Measurements from ENCODE around the gene PDCL2. TPM values are rescaled to one million over a fixed set of nuclear protein-coding genes. Genes with fewer than 3 reads are reported as not detected.

Gene PDCL2
- total and polyA plus RNA-seq, 2 experiments from 2014 or later = 0.35 to 1.9 TPM

DNA sequence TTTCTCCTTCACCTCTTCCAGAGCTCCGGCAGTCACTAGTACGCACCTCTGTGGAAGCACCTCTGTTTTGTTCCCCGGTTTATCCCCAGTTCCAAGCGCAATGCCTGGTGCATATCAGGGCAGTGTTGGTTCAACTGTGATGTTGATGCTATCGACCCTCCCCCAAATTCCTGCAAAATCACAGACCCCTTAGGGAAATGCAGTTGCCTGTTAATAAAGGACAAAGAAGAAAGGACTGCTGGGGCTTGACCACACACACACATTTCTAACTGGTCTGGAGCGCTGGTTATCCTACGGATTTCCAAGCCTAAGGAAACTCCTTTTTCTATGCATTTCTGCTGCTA lies 44.6 kb upstream of the PDCL2 start (continued):
- TF ChIP-seq POLR2AphosphoS5 (IDR thresholded peaks at IDR 0.05; ENCODE audit: low read depth) = peak; percentile 18; the same call in 1 of the 2 replicates
- TF ChIP-seq, protein P1, sequence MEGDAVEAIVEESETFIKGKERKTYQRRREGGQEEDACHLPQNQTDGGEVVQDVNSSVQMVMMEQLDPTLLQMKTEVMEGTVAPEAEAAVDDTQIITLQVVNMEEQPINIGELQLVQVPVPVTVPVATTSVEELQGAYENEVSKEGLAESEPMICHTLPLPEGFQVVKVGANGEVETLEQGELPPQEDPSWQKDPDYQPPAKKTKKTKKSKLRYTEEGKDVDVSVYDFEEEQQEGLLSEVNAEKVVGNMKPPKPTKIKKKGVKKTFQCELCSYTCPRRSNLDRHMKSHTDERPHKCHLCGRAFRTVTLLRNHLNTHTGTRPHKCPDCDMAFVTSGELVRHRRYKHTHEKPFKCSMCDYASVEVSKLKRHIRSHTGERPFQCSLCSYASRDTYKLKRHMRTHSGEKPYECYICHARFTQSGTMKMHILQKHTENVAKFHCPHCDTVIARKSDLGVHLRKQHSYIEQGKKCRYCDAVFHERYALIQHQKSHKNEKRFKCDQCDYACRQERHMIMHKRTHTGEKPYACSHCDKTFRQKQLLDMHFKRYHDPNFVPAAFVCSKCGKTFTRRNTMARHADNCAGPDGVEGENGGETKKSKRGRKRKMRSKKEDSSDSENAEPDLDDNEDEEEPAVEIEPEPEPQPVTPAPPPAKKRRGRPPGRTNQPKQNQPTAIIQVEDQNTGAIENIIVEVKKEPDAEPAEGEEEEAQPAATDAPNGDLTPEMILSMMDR (conservative IDR thresholded peaks at IDR 0.05; ENCODE audit: low read depth in 2 of 2) = no peak
- TF ChIP-seq CREB1 (CRISPR knock-in tag; IDR thresholded peaks at IDR 0.05; ENCODE audit: low read depth) = no peak
- no peak for TF ChIP-seq EZH2 (IDR thresholded peaks at IDR 0.05; ENCODE audit: low read depth, unreplicated experiment)

DNA sequence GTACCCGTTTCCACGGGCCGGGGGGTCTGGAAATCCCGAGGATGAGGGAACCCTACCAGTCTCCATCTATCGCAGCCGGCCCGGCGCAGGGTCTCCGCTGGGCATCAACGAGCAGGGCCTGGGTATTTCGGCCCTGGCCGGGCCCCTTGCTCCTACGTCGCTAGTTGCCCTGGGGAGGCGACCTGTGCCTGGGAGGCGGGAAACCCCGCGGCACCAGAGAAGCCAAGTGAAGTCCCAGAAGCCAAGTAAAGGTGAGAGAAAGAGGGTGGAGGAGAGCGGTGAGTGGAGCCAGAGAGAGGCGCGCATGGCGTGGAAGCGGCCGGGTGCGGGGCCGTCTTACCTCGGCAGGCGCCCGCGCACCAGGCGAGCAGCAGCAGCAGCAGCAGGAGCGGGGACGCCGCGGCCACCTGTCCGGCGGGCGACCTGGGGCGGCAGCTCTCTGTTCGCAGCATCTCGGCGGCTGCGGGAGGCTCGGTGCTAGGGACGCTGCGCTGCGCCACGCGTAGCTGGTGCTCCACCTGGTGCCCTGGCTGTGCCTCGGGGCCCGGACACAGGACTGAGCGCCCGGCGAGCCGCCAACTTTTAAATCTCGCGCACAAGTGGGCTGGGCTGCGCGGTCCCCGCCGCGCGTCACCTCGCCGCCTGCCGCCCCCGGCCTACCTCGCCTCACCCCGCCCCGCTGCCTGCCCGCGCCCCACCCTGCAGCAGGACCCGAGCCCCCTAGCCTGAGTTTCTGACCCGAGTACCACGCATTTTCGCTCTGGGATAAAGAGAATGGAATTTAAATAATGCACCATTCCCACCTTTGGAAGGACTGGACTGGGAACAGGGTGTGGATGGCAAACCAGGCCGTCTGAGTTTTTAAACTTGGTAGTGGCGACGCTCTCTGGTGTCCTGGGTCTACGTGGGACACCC lies 44.0 kb upstream of the PDCL2 start, which contains the start of gene NMU:
Gene NMU (minus strand): TSS at position 558 of the 915 bp plus-strand sequence. CDS start 106 bp downstream, at position 452.
- peak; percentile 78 for DNase-seq (ENCODE audit: low spot score)
- Mint-ChIP-seq H3K36me3 (ENCODE audit: low read depth) (peaks cover 11% of the 10 kb centered on the region), H3K27me3 (ENCODE audit: insufficient read depth, low read depth, poor library complexity) (peaks cover 12% of the 10 kb centered on the region), H3K9me3 (peaks cover 8% of the 10 kb centered on the region; the same call in 2 of the 3 replicates), H3K4me3 (peak within 1 kb of the TSS; percentile 83), H3K4me1 (peaks cover 50% of the 10 kb centered on the region), H3K27ac (peak within 1 kb of the TSS; percentile 64; the same call in 1 of the 2 replicates)
- Histone ChIP-seq H3F3A (replicated peaks; ENCODE audit: low read depth) (no peaks in the 10 kb centered on the region), H3K27me3 (ENCODE audit: insufficient read depth) (peaks cover 26% of the 10 kb centered on the region), H3K27ac (ENCODE audit: low read depth) (no peak within 1 kb of the TSS), H3K79me2 (replicated peaks; ENCODE audit: insufficient read depth) (peaks cover 12% of the 10 kb centered on the region), H3K4me3 (peak within 1 kb of the TSS; percentile 87), H3K4me2 (peak within 1 kb of the TSS; percentile 97), H4K20me1 (replicated peaks; ENCODE audit: insufficient read depth) (no peaks in the 10 kb centered on the region), H3K36me3 (ENCODE audit: insufficient read depth) (no peaks in the 10 kb centered on the region), H2AFZ (peak within 1 kb of the TSS; percentile 80), H3K9me2 (ENCODE audit: insufficient read depth) (no peaks in the 10 kb centered on the region), H3K4me1 (ENCODE audit: insufficient read depth) (peaks cover 54% of the 10 kb centered on the region)
- peak; percentile 82 for ATAC-seq
- no peak for TF ChIP-seq JUNB (IDR thresholded peaks at IDR 0.05; ENCODE audit: unreplicated experiment)
- TF ChIP-seq STAT1 (IDR thresholded peaks at IDR 0.05; ENCODE audit: unreplicated experiment) = no peak
- TF ChIP-seq ZNF331 (CRISPR knock-in tag; IDR thresholded peaks at IDR 0.05; ENCODE audit: low read depth) = no peak
- TF ChIP-seq, protein P1 (conservative IDR thresholded peaks at IDR 0.05; ENCODE audit: low read depth in 2 of 2) = no peak; a peak in 1 of 4 replicates
- TF ChIP-seq, protein P2, sequence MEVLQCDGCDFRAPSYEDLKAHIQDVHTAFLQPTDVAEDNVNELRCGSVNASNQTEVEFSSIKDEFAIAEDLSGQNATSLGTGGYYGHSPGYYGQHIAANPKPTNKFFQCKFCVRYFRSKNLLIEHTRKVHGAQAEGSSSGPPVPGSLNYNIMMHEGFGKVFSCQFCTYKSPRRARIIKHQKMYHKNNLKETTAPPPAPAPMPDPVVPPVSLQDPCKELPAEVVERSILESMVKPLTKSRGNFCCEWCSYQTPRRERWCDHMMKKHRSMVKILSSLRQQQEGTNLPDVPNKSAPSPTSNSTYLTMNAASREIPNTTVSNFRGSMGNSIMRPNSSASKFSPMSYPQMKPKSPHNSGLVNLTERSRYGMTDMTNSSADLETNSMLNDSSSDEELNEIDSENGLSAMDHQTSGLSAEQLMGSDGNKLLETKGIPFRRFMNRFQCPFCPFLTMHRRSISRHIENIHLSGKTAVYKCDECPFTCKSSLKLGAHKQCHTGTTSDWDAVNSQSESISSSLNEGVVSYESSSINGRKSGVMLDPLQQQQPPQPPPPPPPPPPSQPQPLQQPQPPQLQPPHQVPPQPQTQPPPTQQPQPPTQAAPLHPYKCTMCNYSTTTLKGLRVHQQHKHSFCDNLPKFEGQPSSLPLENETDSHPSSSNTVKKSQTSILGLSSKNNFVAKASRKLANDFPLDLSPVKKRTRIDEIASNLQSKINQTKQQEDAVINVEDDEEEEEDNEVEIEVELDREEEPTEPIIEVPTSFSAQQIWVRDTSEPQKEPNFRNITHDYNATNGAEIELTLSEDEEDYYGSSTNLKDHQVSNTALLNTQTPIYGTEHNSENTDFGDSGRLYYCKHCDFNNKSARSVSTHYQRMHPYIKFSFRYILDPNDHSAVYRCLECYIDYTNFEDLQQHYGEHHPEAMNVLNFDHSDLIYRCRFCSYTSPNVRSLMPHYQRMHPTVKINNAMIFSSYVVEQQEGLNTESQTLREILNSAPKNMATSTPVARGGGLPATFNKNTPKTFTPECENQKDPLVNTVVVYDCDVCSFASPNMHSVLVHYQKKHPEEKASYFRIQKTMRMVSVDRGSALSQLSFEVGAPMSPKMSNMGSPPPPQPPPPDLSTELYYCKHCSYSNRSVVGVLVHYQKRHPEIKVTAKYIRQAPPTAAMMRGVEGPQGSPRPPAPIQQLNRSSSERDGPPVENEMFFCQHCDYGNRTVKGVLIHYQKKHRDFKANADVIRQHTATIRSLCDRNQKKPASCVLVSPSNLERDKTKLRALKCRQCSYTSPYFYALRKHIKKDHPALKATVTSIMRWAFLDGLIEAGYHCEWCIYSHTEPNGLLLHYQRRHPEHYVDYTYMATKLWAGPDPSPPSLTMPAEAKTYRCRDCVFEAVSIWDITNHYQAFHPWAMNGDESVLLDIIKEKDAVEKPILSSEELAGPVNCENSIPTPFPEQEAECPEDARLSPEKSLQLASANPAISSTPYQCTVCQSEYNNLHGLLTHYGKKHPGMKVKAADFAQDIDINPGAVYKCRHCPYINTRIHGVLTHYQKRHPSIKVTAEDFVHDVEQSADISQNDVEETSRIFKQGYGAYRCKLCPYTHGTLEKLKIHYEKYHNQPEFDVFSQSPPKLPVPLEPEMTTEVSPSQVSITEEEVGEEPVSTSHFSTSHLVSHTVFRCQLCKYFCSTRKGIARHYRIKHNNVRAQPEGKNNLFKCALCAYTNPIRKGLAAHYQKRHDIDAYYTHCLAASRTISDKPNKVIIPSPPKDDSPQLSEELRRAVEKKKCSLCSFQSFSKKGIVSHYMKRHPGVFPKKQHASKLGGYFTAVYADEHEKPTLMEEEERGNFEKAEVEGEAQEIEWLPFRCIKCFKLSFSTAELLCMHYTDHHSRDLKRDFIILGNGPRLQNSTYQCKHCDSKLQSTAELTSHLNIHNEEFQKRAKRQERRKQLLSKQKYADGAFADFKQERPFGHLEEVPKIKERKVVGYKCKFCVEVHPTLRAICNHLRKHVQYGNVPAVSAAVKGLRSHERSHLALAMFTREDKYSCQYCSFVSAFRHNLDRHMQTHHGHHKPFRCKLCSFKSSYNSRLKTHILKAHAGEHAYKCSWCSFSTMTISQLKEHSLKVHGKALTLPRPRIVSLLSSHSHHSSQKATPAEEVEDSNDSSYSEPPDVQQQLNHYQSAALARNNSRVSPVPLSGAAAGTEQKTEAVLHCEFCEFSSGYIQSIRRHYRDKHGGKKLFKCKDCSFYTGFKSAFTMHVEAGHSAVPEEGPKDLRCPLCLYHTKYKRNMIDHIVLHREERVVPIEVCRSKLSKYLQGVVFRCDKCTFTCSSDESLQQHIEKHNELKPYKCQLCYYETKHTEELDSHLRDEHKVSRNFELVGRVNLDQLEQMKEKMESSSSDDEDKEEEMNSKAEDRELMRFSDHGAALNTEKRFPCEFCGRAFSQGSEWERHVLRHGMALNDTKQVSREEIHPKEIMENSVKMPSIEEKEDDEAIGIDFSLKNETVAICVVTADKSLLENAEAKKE (CRISPR knock-in tag; IDR thresholded peaks at IDR 0.05) = no peak
- no peak for TF ChIP-seq CREB1 (CRISPR knock-in tag; IDR thresholded peaks at IDR 0.05; ENCODE audit: low read depth)
- TF ChIP-seq POLR2AphosphoS5 (IDR thresholded peaks at IDR 0.05; ENCODE audit: low read depth) = no peak; the same call in 1 of the 2 replicates
- TF ChIP-seq ZNF114 (CRISPR knock-in tag; IDR thresholded peaks at IDR 0.05) = no peak
- no peak for TF ChIP-seq NANOG (IDR thresholded peaks at IDR 0.05; ENCODE audit: borderline replicate concordance)
- TF ChIP-seq, protein P3, sequence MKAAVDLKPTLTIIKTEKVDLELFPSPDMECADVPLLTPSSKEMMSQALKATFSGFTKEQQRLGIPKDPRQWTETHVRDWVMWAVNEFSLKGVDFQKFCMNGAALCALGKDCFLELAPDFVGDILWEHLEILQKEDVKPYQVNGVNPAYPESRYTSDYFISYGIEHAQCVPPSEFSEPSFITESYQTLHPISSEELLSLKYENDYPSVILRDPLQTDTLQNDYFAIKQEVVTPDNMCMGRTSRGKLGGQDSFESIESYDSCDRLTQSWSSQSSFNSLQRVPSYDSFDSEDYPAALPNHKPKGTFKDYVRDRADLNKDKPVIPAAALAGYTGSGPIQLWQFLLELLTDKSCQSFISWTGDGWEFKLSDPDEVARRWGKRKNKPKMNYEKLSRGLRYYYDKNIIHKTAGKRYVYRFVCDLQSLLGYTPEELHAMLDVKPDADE (IDR thresholded peaks at IDR 0.05) = no peak

Data from GM23338 (cell line).